GM19452 (cell line): ENCODE data around the gene RNFT2.
"Not testable (repeated sequence)": the region's sequence is repeated elsewhere in the genome, so short reads cannot be mapped to it uniquely, and the experiment has no call there.

Experiments
- ATAC-seq: cut with Tn5 transposase; IDR thresholded peaks from one replicate; pipeline ENCODE4 v1.9.1; 2021; ENCODE audit not compliant: unreplicated experiment

RNFT2 gene

GRCh38 chr12:116739381-116739887 lies 1.3 kb downstream of the RNFT2 start:
- ATAC-seq: no peak

GRCh38 chr12:116742787-116743186 lies 4.7 kb downstream of the RNFT2 start:
- ATAC-seq: not testable (repeated sequence)

GRCh38 chr12:116744766-116745165 lies 6.7 kb downstream of the RNFT2 start:
- ATAC-seq: no peak

GRCh38 chr12:116745554-116745953 lies 7.4 kb downstream of the RNFT2 start:
- ATAC-seq: no peak

- ATAC-seq: no peak
These were observed 11.8 kb downstream of the RNFT2 start for GRCh38 chr12:116749884-116750283.

- no peak for ATAC-seq
These were observed 12.2 kb downstream of the RNFT2 start for GRCh38 chr12:116750298-116750697.

GRCh38 chr12:116754097-116754496 lies 16.0 kb downstream of the RNFT2 start:
- ATAC-seq: not testable (repeated sequence)

GRCh38 chr12:116754783-116755182 lies 16.7 kb downstream of the RNFT2 start:
- not testable (repeated sequence) for ATAC-seq

GRCh38 chr12:116759783-116760621 lies 21.9 kb downstream of the RNFT2 start:
- no peak for ATAC-seq

- ATAC-seq: no peak
These were observed 22.5 kb downstream of the RNFT2 start for GRCh38 chr12:116760622-116761020.

- no peak for ATAC-seq
These were observed 23.4 kb downstream of the RNFT2 start for GRCh38 chr12:116761499-116761898.

- no peak for ATAC-seq
These were observed 27.2 kb downstream of the RNFT2 start for GRCh38 chr12:116765271-116765670.

- ATAC-seq: no peak
These were observed 28.2 kb downstream of the RNFT2 start for GRCh38 chr12:116766285-116766684.

- ATAC-seq: no peak
These were observed 28.6 kb downstream of the RNFT2 start for GRCh38 chr12:116766746-116767145.

GRCh38 chr12:116771651-116772050 lies 33.5 kb downstream of the RNFT2 start:
- ATAC-seq: no peak

- ATAC-seq: no peak
These were observed 35.2 kb downstream of the RNFT2 start for GRCh38 chr12:116773276-116773731.

- no peak for ATAC-seq
These were observed 35.9 kb downstream of the RNFT2 start for GRCh38 chr12:116774020-116774419.

GRCh38 chr12:116777245-116777644 lies 39.1 kb downstream of the RNFT2 start:
- ATAC-seq: no peak

GRCh38 chr12:116779597-116779996 lies 41.5 kb downstream of the RNFT2 start:
- no peak for ATAC-seq

- no peak for ATAC-seq
These were observed 42.8 kb downstream of the RNFT2 start for GRCh38 chr12:116780942-116781341.

GRCh38 chr12:116783525-116784237 lies 45.6 kb downstream of the RNFT2 start:
- ATAC-seq: no peak

- ATAC-seq: no peak
These were observed 46.1 kb downstream of the RNFT2 start for GRCh38 chr12:116784238-116784612.
